RWPE1 (cell line): ENCODE data around the gene ZNF766.
"Not testable (repeated sequence)": the region's sequence is repeated elsewhere in the genome, so short reads cannot be mapped to it uniquely, and the experiment has no call there.

ENCODE experiments used
- CTCF ChIA-PET: fragments of 350-600 bp; sonication (Branson Sonifier 250); formaldehyde crosslinking; extraction: SDS; loops from one replicate; lab custom pipeline; 2021; lab: Yijun Ruan, JAX
- POLR2A ChIA-PET: fragments of 400-600 bp; formaldehyde crosslinking; extraction: SDS; loops from one replicate; lab custom pipeline; 2020; ENCODE audit warnings: antibody characterized with exemption; ENCODE audit not compliant: low non-redundant PET; lab: Yijun Ruan, JAX
- DNase-seq: peaks from one replicate; pipeline ENCODE4 v3.0.0; 2012; ENCODE audit warnings: low spot score
- H3K27ac ChIP-seq: fragments of 450-650 bp; 2 replicates; pipeline ENCODE4 v1.5.1; 2017
- CTCF ChIP-seq: fragments of 450-650 bp; conservative IDR thresholded peaks from 2 replicates; pipeline ENCODE4 v1.5.1; 2017; ENCODE audit warnings: low read depth, mild to moderate bottlenecking

ZNF766 gene

GRCh38 chr19:52237197-52237596, 32.2 kb upstream of the ZNF766 start:
- ChIA-PET POLR2A (no interaction called here), CTCF (interaction anchor here (0.5 to 1.0 kb wide), 4 partner anchors 9 to 1137 kb away, joined by 3 to 8 read pairs (median 4); no protein-coding TSS in a partner anchor)
- no peak overlapping the region for H3K27ac ChIP-seq
- no peak for TF ChIP-seq CTCF
- DNase-seq, result no peak

GRCh38 chr19:52237771-52238400, 31.5 kb upstream of the ZNF766 start:
- no peak overlapping the region for H3K27ac ChIP-seq
- ChIA-PET POLR2A (no interaction called here), CTCF (interaction anchor here (0.8 to 1.0 kb wide), 3 partner anchors 9 to 188 kb away, joined by 3 to 4 read pairs (median 3); no protein-coding TSS in a partner anchor)
- TF ChIP-seq CTCF, result peak; percentile 88
- no peak for DNase-seq

- ChIA-PET CTCF (no interaction called here), POLR2A (no interaction called here)
- H3K27ac ChIP-seq, result no peak overlapping the region
- no peak for DNase-seq
- TF ChIP-seq CTCF, result no peak
These were observed 25.4 kb upstream of the ZNF766 start for GRCh38 chr19:52244021-52244420.

- CTCF ChIA-PET, result interaction anchor here (0.7 kb wide), 1 partner anchor 680 kb away, joined by 3 read pairs; no protein-coding TSS in a partner anchor
- no peak for DNase-seq
- POLR2A ChIA-PET, result no interaction called here
- no peak for TF ChIP-seq CTCF
- H3K27ac ChIP-seq, result no peak overlapping the region
These were observed 21.1 kb upstream of the ZNF766 start for GRCh38 chr19:52248241-52248640.

GRCh38 chr19:52258426-52258825, 11.0 kb upstream of the ZNF766 start:
- no peak overlapping the region for H3K27ac ChIP-seq
- DNase-seq, result no peak
- TF ChIP-seq CTCF, result no peak
- POLR2A ChIA-PET, result no interaction called here
- CTCF ChIA-PET, result no interaction called here

GRCh38 chr19:52265556-52265955, 3.8 kb upstream of the ZNF766 start:
- DNase-seq, H3K27ac ChIP-seq, POLR2A ChIA-PET, CTCF ChIA-PET: not testable (repeated sequence)

- POLR2A ChIA-PET, result no interaction called here
- DNase-seq, result peak; percentile 5
- TF ChIP-seq CTCF, result no peak
- CTCF ChIA-PET, result no interaction called here
- H3K27ac ChIP-seq, result peak overlapping the region; percentile 93
These were observed 989 bp downstream of the ZNF766 start for GRCh38 chr19:52270266-52270885.
